HG03457 (cell line): ENCODE data around the gene LIX1L.

Experiments used
- ATAC-seq: cut with Tn5 transposase; IDR thresholded peaks from one replicate; pipeline ENCODE4 v1.9.1; 2021; ENCODE audit warnings: moderate number of reproducible peaks; ENCODE audit not compliant: unreplicated experiment

LIX1L gene

GRCh38 chr1:145897969-145898368, 59.8 kb downstream of the LIX1L start:
- ATAC-seq = no peak

- ATAC-seq = no peak
These were observed 62.3 kb downstream of the LIX1L start for GRCh38 chr1:145895471-145895870.

GRCh38 chr1:145893306-145894055, 64.3 kb downstream of the LIX1L start:
- no peak for ATAC-seq

GRCh38 chr1:145892486-145893087, 65.2 kb downstream of the LIX1L start:
- no peak for ATAC-seq

DNA sequence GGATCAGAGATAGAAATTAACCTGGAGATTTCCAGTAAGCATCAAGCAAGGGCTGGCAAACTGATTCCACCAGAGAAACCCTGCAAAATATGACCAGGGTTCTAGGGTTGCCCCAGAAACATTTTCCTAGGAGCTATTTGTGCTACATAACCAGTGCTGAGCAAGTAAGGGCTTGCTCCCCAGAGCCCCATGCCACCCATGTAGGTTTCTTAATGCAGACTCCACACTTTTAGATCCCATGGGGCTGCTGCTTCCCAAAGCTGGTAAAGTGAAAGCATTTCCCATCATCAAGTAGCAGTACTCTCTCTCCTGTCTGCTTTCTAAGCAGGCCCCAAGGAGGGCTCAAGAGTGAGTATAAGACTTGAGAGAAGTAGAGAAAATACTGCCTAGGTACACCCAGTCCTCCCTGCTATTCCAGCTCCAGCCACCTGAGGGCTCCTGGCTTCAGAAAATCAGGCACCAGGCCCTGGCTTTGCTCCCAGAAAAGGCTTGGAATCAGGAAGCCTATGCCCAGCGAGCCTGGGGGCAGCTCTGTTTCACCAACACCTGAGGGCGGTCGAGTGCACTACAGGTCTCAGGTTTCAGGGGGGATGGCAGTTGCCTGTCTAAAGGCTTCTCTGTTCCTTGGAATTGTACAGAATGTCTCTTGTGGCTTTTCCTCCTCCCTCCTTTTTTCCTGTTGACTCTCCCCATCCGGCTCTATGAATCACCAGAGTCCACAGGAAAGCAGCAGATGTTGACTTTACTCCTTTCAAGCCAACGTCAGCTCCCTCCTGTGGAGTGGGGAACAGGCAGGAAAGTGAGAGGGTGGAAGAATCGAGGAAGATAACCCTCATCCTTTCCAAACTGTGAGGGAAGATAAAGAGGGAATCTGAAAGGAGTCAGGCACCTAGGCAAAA, 66.0 kb downstream of the LIX1L start:
- no peak for ATAC-seq

DNA sequence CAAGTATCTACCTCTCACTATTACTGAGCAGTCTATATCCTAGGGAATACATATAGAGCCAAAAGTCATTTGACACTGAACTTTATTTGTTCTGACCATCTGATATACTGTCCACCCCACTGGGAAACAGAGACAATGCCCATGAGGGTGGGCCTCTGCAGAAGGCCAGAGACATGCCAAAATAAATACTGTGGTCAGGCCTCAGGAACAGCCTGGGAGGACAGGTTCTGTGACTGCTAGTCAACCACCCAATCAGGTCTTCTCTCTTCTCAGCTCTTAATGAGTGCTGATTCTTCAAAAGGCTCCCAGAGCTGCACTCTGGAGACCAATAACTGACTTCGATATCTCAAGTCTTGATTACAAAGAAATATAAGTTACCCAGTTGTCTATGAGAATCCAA, 66.7 kb downstream of the LIX1L start:
- ATAC-seq = no peak

DNA sequence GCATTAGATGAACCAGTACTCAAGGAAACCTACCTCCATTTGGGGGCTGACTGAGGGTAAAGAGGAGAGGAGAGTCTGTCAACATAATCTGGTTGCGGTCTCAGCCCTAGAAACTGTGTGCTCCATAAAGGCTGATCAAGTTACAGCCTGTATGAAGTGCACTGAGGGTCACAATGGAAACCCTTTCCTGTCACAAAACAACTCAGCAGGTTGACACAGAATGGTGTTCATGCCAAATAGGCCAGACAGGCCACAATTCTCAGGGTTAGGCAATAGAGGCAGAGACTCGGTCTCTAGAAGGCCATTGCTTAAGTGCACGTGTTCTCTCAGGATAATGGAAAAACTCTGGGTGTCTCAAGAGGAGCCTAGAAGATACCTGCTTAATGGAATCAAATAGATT, 68.1 kb downstream of the LIX1L start:
- no peak for ATAC-seq

GRCh38 chr1:145887631-145888030, 70.2 kb downstream of the LIX1L start:
- no peak for ATAC-seq

- no peak for ATAC-seq
These were observed 71.0 kb downstream of the LIX1L start for GRCh38 chr1:145886816-145887215.

DNA sequence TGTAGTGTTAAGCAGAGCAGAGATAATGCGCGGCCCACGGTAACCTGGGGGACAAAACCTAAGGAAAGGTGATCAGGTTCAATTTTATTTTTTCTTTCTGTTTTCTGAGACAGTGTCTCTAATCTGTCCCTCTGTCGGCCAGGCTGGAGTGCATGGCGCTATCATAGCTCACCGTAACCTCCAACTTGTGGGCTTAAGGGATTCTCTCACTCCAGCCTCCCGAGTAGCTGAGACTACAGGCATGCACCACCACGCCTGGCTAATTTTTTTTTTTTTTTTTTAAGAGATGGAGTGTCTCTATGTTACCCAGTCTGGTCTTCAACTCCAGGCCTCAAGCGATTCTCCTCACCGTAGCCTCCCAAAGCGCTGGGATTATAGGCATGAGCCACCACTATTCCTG, 71.4 kb downstream of the LIX1L start:
- no peak for ATAC-seq

DNA sequence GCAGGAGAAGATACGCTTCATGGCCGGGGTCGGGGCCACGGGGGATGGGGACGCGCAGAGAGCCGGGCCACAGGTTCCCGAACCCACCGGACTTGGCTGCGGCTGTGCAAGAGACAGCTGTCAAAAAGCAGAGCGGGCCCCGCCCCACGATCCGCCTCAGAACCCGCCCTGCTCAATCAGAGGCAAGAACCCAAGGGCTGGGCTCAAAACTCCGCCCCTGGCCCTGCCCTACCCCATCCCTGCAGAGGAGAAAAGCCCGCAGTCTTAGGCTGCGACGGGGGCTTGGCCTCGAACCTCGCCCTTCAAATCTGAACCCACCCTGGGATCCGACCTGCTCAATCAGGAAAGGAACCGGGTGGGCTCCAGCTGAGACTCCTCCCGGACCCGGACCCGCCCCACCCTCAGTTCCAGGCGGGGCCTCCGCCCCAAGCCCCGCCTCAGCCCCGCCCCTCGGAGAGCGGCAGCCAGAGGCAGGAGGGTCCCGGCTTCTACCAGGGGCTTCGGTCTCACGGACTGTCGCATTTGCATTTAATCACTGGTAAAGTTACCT, 72.0 kb downstream of the LIX1L start, which contains the start of gene ANKRD35:
Gene ANKRD35 (minus strand): TSS at position 129 of the 550 bp plus-strand sequence. CDS start 108 bp downstream, at position 21.
- ATAC-seq = peak; percentile 89

DNA sequence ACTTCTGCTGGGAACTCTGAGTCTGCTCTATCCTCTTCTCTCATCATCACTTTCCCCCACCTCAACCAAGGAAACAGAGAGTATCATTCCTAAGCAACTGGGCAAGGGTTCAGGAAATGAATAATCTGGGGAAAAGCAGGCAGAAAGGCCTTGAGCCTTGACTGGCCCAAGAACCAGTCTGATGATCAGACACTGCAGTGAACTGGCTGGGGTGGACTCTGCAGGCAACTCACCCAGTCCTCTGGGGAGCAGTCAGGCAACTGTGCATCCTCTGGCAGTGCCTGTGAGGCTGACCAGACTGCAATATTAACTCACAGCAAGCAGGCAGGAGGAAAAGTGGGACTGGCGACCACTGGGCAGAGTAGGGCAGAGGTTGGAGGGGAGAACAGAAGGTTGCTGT, 73.1 kb downstream of the LIX1L start:
- ATAC-seq = no peak
